RWPE2 (cell line): ENCODE data around the gene PLCB4.

Source experiments
- ATAC-seq: fragments of 200-7000 bp; cut with Tn5 transposase; 3 replicates; pipeline ENCODE4 v1.9.1; 2021; ENCODE audit warnings: low read depth
- DNase-seq: peaks from one replicate; pipeline ENCODE4 v3.0.0-alpha.2; 2020; ENCODE audit warnings: low spot score
- H3K27ac ChIP-seq: fragments of 450-650 bp; 2 replicates; pipeline ENCODE4 v1.5.1; 2017; ENCODE audit warnings: mild to moderate bottlenecking; ENCODE audit not compliant: poor library complexity, severe bottlenecking
- H3K27me3 ChIP-seq: fragments of 250-450 bp; sonication (Bioruptor Pico); 2 replicates; pipeline ENCODE4 v1.5.1; 2021; ENCODE audit warnings: mild to moderate bottlenecking, moderate library complexity; ENCODE audit not compliant: insufficient read depth, poor library complexity, severe bottlenecking
- H3K36me3 ChIP-seq: fragments of 250-450 bp; sonication (Bioruptor Pico); 2 replicates; pipeline ENCODE4 v1.5.1; 2020; ENCODE audit warnings: low read depth, mild to moderate bottlenecking, moderate library complexity
- H3K4me1 ChIP-seq: fragments of 250-450 bp; sonication (Bioruptor Pico); 2 replicates; pipeline ENCODE4 v1.5.1; 2021; ENCODE audit warnings: mild to moderate bottlenecking, moderate library complexity; ENCODE audit not compliant: insufficient read depth, poor library complexity, severe bottlenecking
- H3K4me3 ChIP-seq: fragments of 250-450 bp; sonication (Bioruptor Pico); 2 replicates; pipeline ENCODE4 v1.5.1; 2021; ENCODE audit warnings: mild to moderate bottlenecking, moderate library complexity; ENCODE audit not compliant: severe bottlenecking
- H3K9me3 ChIP-seq: fragments of 250-450 bp; sonication (Bioruptor Pico); 2 replicates; pipeline ENCODE4 v1.5.1; 2021; ENCODE audit warnings: mild to moderate bottlenecking, moderate library complexity; ENCODE audit not compliant: severe bottlenecking
- TF ChIP-seq, protein P1 (sequence below): fragments of 450-650 bp; IDR thresholded peaks from one replicate; pipeline ENCODE4 v1.5.1; 2017; ENCODE audit warnings: mild to moderate bottlenecking, moderate library complexity; ENCODE audit not compliant: poor library complexity, severe bottlenecking

The PLCB4 gene

DNA sequence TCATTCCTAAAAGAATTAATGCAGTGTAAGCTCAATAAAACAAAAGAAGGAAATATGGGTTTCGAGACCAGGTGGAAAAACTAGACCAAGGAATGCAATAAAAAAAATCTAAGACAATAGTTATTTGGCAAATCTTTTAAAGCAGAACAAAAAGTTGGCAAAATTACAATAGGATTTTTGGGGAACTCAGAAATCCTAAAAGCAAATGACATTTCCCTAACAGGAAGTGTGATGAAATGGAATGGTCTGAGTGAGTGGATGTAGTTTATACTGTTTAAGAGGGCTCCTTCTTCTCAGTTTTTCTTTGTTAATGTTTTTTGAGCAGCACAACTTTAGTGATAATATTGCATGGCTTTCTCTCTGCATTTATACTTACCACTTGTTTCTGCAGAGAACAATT, 190.0 kb downstream of the PLCB4 start:
- Histone ChIP-seq H3K27me3 (no peaks in the 10 kb centered on the region), H3K27ac (peak overlapping the region; percentile 18), H3K4me3 (no peak overlapping the region), H3K36me3 (no peaks in the 10 kb centered on the region), H3K9me3 (no peaks in the 10 kb centered on the region), H3K4me1 (peaks cover 6% of the 10 kb centered on the region)
- TF ChIP-seq, protein P1, sequence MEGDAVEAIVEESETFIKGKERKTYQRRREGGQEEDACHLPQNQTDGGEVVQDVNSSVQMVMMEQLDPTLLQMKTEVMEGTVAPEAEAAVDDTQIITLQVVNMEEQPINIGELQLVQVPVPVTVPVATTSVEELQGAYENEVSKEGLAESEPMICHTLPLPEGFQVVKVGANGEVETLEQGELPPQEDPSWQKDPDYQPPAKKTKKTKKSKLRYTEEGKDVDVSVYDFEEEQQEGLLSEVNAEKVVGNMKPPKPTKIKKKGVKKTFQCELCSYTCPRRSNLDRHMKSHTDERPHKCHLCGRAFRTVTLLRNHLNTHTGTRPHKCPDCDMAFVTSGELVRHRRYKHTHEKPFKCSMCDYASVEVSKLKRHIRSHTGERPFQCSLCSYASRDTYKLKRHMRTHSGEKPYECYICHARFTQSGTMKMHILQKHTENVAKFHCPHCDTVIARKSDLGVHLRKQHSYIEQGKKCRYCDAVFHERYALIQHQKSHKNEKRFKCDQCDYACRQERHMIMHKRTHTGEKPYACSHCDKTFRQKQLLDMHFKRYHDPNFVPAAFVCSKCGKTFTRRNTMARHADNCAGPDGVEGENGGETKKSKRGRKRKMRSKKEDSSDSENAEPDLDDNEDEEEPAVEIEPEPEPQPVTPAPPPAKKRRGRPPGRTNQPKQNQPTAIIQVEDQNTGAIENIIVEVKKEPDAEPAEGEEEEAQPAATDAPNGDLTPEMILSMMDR = no peak
- ATAC-seq (no peak), DNase-seq (no peak)

DNA sequence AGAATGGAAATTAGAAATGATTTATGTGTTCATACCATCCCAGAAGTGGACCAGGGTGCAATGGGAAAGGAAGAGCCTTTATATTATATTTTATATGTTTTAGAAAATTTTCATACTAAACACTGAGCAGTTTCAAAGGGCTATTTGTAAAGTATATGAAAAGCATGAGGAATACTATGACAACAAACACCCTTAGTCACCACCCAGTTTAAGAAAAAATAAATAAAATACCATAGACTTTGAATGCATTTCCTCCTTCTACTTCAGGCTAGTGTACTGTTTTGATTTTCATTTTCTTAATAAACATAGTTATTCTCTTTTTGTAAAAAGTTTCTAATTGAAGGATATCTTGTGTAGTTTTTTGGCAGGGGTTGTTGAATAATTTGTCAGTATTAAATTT, 191.1 kb downstream of the PLCB4 start:
- H3K27ac ChIP-seq = no peak overlapping the region
- no peak overlapping the region for H3K4me3 ChIP-seq
- no peaks in the 10 kb centered on the region for H3K36me3 ChIP-seq
- H3K27me3 ChIP-seq = no peaks in the 10 kb centered on the region
- TF ChIP-seq, protein P1 = no peak
- DNase-seq (no peak), ATAC-seq (no peak)
- H3K9me3 ChIP-seq = no peaks in the 10 kb centered on the region
- H3K4me1 ChIP-seq = peaks cover 6% of the 10 kb centered on the region

DNA sequence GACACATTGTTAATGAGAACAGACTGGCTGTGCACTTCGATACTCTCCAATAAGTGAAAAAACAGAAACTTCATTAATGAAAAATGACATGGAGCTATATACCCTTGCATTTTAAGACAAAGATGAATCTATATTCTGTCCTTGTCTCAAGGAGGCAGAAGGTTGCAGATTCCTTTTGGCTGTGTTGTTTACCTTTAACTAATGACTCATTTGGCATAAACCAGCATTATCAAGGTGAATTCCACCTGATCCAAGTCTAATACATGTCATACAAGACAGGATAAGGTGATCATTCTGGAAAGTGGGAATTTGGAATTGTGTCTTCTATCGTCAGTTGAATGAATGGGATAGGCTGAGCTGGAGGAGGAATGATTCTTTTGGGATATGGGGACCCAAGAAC, 192.9 kb downstream of the PLCB4 start:
- Histone ChIP-seq H3K36me3 (no peaks in the 10 kb centered on the region), H3K27me3 (no peaks in the 10 kb centered on the region), H3K27ac (no peak overlapping the region), H3K4me3 (no peak overlapping the region), H3K4me1 (peaks cover 6% of the 10 kb centered on the region), H3K9me3 (no peaks in the 10 kb centered on the region)
- no peak for DNase-seq
- peak; percentile 80 for ATAC-seq
- TF ChIP-seq, protein P1 = no peak

DNA sequence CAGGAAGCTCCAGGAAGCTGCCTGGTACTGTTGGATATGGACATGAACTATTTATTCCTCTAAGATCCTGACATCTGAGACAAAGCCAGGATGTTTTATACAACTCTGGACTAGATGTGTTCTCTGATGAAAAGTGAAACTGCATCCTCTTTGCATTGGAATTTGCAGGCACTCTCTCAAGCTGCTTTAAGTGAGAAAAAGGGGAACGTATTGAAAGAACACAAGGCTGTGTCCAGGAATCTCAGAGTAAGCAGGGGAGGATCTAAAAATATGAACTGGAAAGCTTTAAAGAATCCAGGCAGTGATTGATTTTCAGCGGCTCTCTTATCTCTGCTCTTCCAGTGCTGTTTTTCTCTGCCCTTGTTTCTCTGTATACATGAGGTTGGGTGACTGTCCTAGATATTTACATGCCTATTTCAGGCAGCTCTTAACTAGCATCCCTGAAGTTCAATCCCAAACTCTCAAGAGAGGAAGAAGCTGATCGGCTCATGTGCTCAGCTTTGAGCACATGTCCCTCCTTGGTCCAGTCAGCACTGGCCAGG, 193.8 kb downstream of the PLCB4 start:
- Histone ChIP-seq H3K27me3 (no peaks in the 10 kb centered on the region), H3K4me3 (no peak overlapping the region), H3K9me3 (no peaks in the 10 kb centered on the region), H3K4me1 (peaks cover 6% of the 10 kb centered on the region), H3K36me3 (no peaks in the 10 kb centered on the region), H3K27ac (no peak overlapping the region)
- ATAC-seq = no peak
- TF ChIP-seq, protein P1 = no peak
- DNase-seq = no peak

DNA sequence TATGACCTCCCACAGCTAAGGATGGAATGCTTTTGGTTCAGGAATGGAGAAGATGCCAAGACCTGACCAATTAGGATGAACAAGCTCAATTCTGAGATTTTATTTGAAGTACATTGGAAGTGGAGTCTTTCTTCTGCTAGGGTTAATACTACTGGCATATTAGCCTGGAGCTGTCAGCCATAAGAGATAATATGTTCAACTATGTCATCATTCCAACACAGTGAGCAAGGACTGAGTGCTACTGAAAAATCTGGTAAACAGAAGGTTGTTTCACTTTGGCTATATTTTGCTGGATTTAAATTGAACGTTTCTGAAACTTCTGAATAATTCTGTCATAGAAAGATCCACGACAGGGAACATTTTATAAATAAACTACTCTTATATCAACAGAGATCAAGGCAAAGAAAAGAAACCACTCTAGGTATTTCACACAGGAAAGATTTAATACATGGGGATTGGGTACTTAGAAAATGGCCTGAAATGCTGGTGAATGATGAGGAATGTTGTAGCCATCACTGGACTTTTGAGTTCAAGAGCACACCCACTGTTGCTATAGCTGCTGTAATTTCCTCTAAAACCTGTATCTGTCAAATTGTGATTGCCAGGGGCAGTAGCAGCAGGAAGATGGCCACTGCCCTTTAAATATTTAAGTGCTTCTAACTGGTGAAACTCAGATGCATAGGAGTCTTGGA, 200.5 kb downstream of the PLCB4 start:
- no peaks in the 10 kb centered on the region for H3K27me3 ChIP-seq
- 0 out of 3 replicates have a peak, but pooled peaks have one; percentile 12 for ATAC-seq
- TF ChIP-seq, protein P1 = no peak
- H3K4me3 ChIP-seq = no peak overlapping the region
- H3K36me3 ChIP-seq = peaks cover 7% of the 10 kb centered on the region; the same call in 1 of the 2 replicates
- peaks cover 6% of the 10 kb centered on the region for H3K4me1 ChIP-seq
- no peak for DNase-seq
- H3K27ac ChIP-seq = peak overlapping the region; percentile 26
- no peaks in the 10 kb centered on the region for H3K9me3 ChIP-seq
